H1 (cell line): ENCODE measurements around the gene ANAPC7. TPM values are rescaled to one million over a fixed set of nuclear protein-coding genes. Genes with fewer than 3 reads are reported as not detected.
A peak's percentile ranks its signal among the peaks of the same experiment; 100 is the strongest.

ENCODE experiments used
- CTCF ChIA-PET: fragments of 300-600 bp; sonication (Branson Sonifier 250); formaldehyde crosslinking; loops from one replicate; lab custom pipeline; 2021; ENCODE audit not compliant: partially characterized antibody; lab: Charles Lee
- POLR2A ChIA-PET: fragments of 300-600 bp; sonication (Branson Sonifier 250); formaldehyde crosslinking; loops from one replicate; lab custom pipeline; 2021; ENCODE audit warnings: inconsistent platforms; ENCODE audit not compliant: partially characterized antibody; lab: Charles Lee
- DNase-seq, 2 experiments: peaks; one replicate each; pipeline versions ENCODE4 v3.0.0 to v3.0.0-alpha.2; 2010 to 2022; ENCODE audit warnings: low spot score in 2 of 2, low read depth in 1 of 2, mixed read lengths in 1 of 2
- FAIRE-seq: peaks from 2 replicates; lab custom pipeline; 2011; peaks lifted over from hg19 to GRCh38; lab: Jason Lieb, UNC
- H2AFZ ChIP-seq: 2 replicates; pipeline ENCODE4 v1.8.1; 2012; ENCODE audit warnings: low read length, inconsistent platforms
- H2AK5ac ChIP-seq: 2 replicates; pipeline ENCODE4 v1.6.1; 2013; ENCODE audit warnings: low read depth, low read length
- H2BK120ac ChIP-seq: replicated peaks from 2 replicates; pipeline ENCODE3; 2013; ENCODE audit warnings: low read depth, low read length, inconsistent platforms
- H2BK12ac ChIP-seq: 2 replicates; pipeline ENCODE4 v1.6.1; 2013; ENCODE audit warnings: low read depth, low read length
- H2BK15ac ChIP-seq: 2 replicates; pipeline ENCODE4 v1.6.1; 2013; ENCODE audit warnings: low read length
- H2BK20ac ChIP-seq: 2 replicates; pipeline ENCODE4 v1.6.1; 2013; ENCODE audit warnings: low read length
- H2BK5ac ChIP-seq: 2 replicates; pipeline ENCODE4 v1.6.1; 2013; ENCODE audit warnings: low read depth, low read length
- H3K14ac ChIP-seq: 2 replicates; pipeline ENCODE4 v1.6.1; 2013; ENCODE audit warnings: inconsistent platforms; ENCODE audit not compliant: insufficient read length
- H3K18ac ChIP-seq: 2 replicates; pipeline ENCODE4 v1.6.1; 2013; ENCODE audit warnings: low read length; ENCODE audit errors: extremely low read depth
- H3K23ac ChIP-seq: 2 replicates; pipeline ENCODE4 v1.6.1; 2013; ENCODE audit warnings: inconsistent platforms; ENCODE audit not compliant: insufficient read length
- H3K23me2 ChIP-seq: 2 replicates; pipeline ENCODE4 v1.6.1; 2013; ENCODE audit warnings: low read depth, low read length
- H3K27ac ChIP-seq: 2 replicates; pipeline ENCODE4 v1.6.1; 2011; ENCODE audit warnings: low read depth, low read length, inconsistent platforms
- H3K27me3 ChIP-seq, 4 experiments: replicated peaks in 1 of 4; 1 replicate in 1 of 4; 2 replicates in 3 of 4; pipeline versions ENCODE4 v1.6.1 to v1.8.1; 2011 to 2013; ENCODE audit warnings: low read length in 3 of 4, mild to moderate bottlenecking in 3 of 4, inconsistent platforms in 2 of 4, mixed read lengths in 2 of 4, moderate library complexity in 1 of 4; ENCODE audit not compliant: control insufficient read depth in 3 of 4, insufficient read depth in 3 of 4; ENCODE audit errors: extremely low read depth in 1 of 4
- H3K36me3 ChIP-seq, 4 experiments: 2 replicates each; pipeline versions ENCODE4 v1.6.1 to v1.8.1; 2011 to 2013; ENCODE audit warnings: mild to moderate bottlenecking in 4 of 4, low read length in 3 of 4, moderate library complexity in 2 of 4, control low read depth in 1 of 4, inconsistent platforms in 1 of 4; ENCODE audit not compliant: insufficient read depth in 4 of 4, control insufficient read depth in 2 of 4
- H3K4ac ChIP-seq: replicated peaks from 2 replicates; pipeline ENCODE3; 2013; ENCODE audit warnings: low read length, low read depth, mixed read lengths, inconsistent platforms; ENCODE audit not compliant: insufficient read length
- H3K4me1 ChIP-seq, 4 experiments: replicated peaks in 1 of 4; 1 replicate in 1 of 4; 2 replicates in 3 of 4; pipeline versions ENCODE4 v1.6.1 to v1.8.1; 2011 to 2013; ENCODE audit warnings: low read length in 3 of 4, inconsistent platforms in 2 of 4, mixed read lengths in 1 of 4; ENCODE audit not compliant: insufficient read depth in 4 of 4, control insufficient read depth in 3 of 4
- H3K4me2 ChIP-seq, 2 experiments: 2 replicates each; pipeline versions ENCODE4 v1.6.1 to v1.8.1; 2011 to 2013; ENCODE audit warnings: low read depth in 2 of 2, low read length in 2 of 2, control low read depth in 1 of 2, inconsistent platforms in 1 of 2, mild to moderate bottlenecking in 1 of 2; ENCODE audit not compliant: insufficient read depth in 1 of 2
- H3K4me3 ChIP-seq, 4 experiments: fragments of 200-600, 300-600 bp in 1 of 4; sonication (generic), shearing (Covaris generic), sonication (Bioruptor Twin) in 1 of 4; 2 replicates each; pipeline versions ENCODE4 v1.5.1 to v1.8.1; 2011 to 2016; ENCODE audit warnings: low read length in 4 of 4, low read depth in 3 of 4, control low read depth in 2 of 4, inconsistent platforms in 2 of 4, mild to moderate bottlenecking in 2 of 4, mixed read lengths in 1 of 4, moderate library complexity in 1 of 4; ENCODE audit not compliant: insufficient read depth in 2 of 4; ENCODE audit errors: extremely low read depth in 1 of 4
- H3K56ac ChIP-seq: replicated peaks from 2 replicates; pipeline ENCODE3; 2013; ENCODE audit warnings: low read depth, mild to moderate bottlenecking, mixed read lengths, low read length, inconsistent platforms; ENCODE audit not compliant: insufficient read length
- H3K79me1 ChIP-seq: 2 replicates; pipeline ENCODE4 v1.6.1; 2013; ENCODE audit warnings: low read depth, low read length, control low read depth
- H3K79me2 ChIP-seq, 2 experiments: 2 replicates each; pipeline versions ENCODE4 v1.6.1 to v1.8.1; 2012 to 2013; ENCODE audit warnings: low read length in 2 of 2, mild to moderate bottlenecking in 2 of 2, inconsistent platforms in 1 of 2; ENCODE audit not compliant: insufficient read depth in 2 of 2, control insufficient read depth in 1 of 2
- H3K9ac ChIP-seq, 4 experiments: replicated peaks in 1 of 4; 1 replicate in 1 of 4; 2 replicates in 3 of 4; pipeline versions ENCODE4 v1.6.1 to v1.8.1; 2011 to 2013; ENCODE audit warnings: low read depth in 3 of 4, low read length in 3 of 4, control low read depth in 2 of 4, mild to moderate bottlenecking in 2 of 4, moderate library complexity in 2 of 4, inconsistent platforms in 1 of 4; ENCODE audit errors: extremely low read depth in 1 of 4
- H3K9me3 ChIP-seq, 2 experiments: 2 replicates each; pipeline versions ENCODE4 v1.6.1 to v1.8.1; 2012 to 2013; ENCODE audit warnings: mild to moderate bottlenecking in 2 of 2, moderate library complexity in 2 of 2, control low read depth in 1 of 2, inconsistent platforms in 1 of 2, low read depth in 1 of 2, low read length in 1 of 2, mixed read lengths in 1 of 2; ENCODE audit not compliant: insufficient read depth in 2 of 2
- H4K20me1 ChIP-seq, 2 experiments: replicated peaks in 1 of 2; 2 replicates each; pipeline versions ENCODE3 to v1.8.1; 2011 to 2013; ENCODE audit warnings: inconsistent platforms in 2 of 2, low read length in 2 of 2, mild to moderate bottlenecking in 1 of 2; ENCODE audit not compliant: insufficient read depth in 2 of 2, control insufficient read depth in 1 of 2
- H4K5ac ChIP-seq: 2 replicates; pipeline ENCODE4 v1.6.1; 2013; ENCODE audit warnings: low read length, low read depth, mixed read lengths, inconsistent platforms; ENCODE audit not compliant: insufficient read length
- H4K8ac ChIP-seq: 2 replicates; pipeline ENCODE4 v1.8.0; 2013; ENCODE audit warnings: mild to moderate bottlenecking, moderate library complexity, low read length, inconsistent platforms; ENCODE audit not compliant: insufficient read depth; ENCODE audit errors: extremely low read depth
- H4K91ac ChIP-seq: replicated peaks from 2 replicates; pipeline ENCODE3; 2013; ENCODE audit warnings: low read length, mixed read lengths, inconsistent platforms; ENCODE audit not compliant: insufficient read length
- CTCF ChIP-seq, 3 experiments: IDR thresholded peaks; 1 replicate in 2 of 3; 2 replicates in 1 of 3; pipeline versions ENCODE4 v1.5.1 to v1.6.1; 2011; ENCODE audit warnings: low read length in 3 of 3, mild to moderate bottlenecking in 3 of 3, inconsistent platforms in 2 of 3, low read depth in 1 of 3, moderate library complexity in 1 of 3; ENCODE audit not compliant: insufficient read depth in 1 of 3; ENCODE audit errors: control extremely low read depth in 1 of 3
- RAD21 ChIP-seq, 2 experiments: IDR thresholded peaks in 1 of 2; conservative IDR thresholded peaks in 1 of 2; 2 replicates each; pipeline ENCODE4 v1.6.1; 2011; ENCODE audit warnings: low read depth in 2 of 2, low read length in 2 of 2, improper control_type of control experiment in 1 of 2, inconsistent platforms in 1 of 2, mild to moderate bottlenecking in 1 of 2, moderate library complexity in 1 of 2
- SUZ12 ChIP-seq: fragments of 200-600 bp; sonication (generic); IDR thresholded peaks from 2 replicates; pipeline ENCODE4 v1.6.1; 2012; ENCODE audit warnings: mild to moderate bottlenecking, inconsistent platforms, low read length, moderate library complexity, mixed read lengths
- WGBS, 2 experiments: shearing (Covaris generic) in 1 of 2; methylation state at CpG; one replicate each; pipeline versions ENCODE4 v1.1.6 to v1.1.7; 2013 to 2015; ENCODE audit warnings: low lambda C conversion rate in 2 of 2, mixed read lengths in 2 of 2, inconsistent platforms in 1 of 2, low coverage in 1 of 2, missing lambda C conversion rate in 1 of 2; ENCODE audit not compliant: insufficient replicate concordance in 2 of 2, insufficient coverage in 1 of 2, insufficient read length in 1 of 2; ENCODE audit errors: extremely low coverage in 1 of 2, missing lambda C conversion rate in 1 of 2; 5-methylcytosine and 5-hydroxymethylcytosine counted together
- polyA plus RNA-seq, 7 experiments: library from polyadenylated mRNA; depleted of rRNA in 3 of 7; stranded (reverse) in 5 of 7; unstranded in 2 of 7; fragments of >200 nt in 5 of 7; fragments of 200-250 nt in 2 of 7; gene quantifications; 1 replicate in 5 of 7; 2 replicates in 1 of 7; 4 replicates in 1 of 7; pipeline versions ENCODE4 v1.2.1 to v1.2.3, GENCODE V29; 2011 to 2013; ENCODE audit warnings: missing spikeins in 2 of 7, mixed read lengths in 2 of 7
- total RNA-seq: library from RNA; stranded (reverse); fragmentation: NEBNext Ultra II Directional; extraction: Animal tissue kit (Norgen Biotek cat#: 25700); gene quantifications from 2 replicates; pipeline ENCODE4 v1.2.1, GENCODE V29; 2021

The ANAPC7 gene
- total and polyA plus RNA-seq, 2 of the 8 experiments (the other 6 are each of a cell fraction or from before 2014, with no cell fraction given), result 72.8 to 105 TPM

GRCh38 chr12:110338754-110339153 lies 64.8 kb downstream of the ANAPC7 start:
- FAIRE-seq, result no peak
- ChIA-PET CTCF (interaction anchor here (1.4 to 1.7 kb wide), 3 partner anchors 8 to 93 kb away, joined by 3 to 5 read pairs (median 4); no protein-coding TSS in a partner anchor), POLR2A (interaction anchor here (1.0 to 1.6 kb wide), 2 partner anchors 9 to 34 kb away, joined by 3 to 5 read pairs; no protein-coding TSS in a partner anchor)
- Histone ChIP-seq H4K91ac (no peak overlapping the region), H3K18ac (no peak overlapping the region), H3K14ac (no peak overlapping the region), H2AK5ac (no peak overlapping the region), H3K4me3 (no peak overlapping the region), H3K27ac (no peak overlapping the region), H3K9me3 (no peaks in the 10 kb centered on the region), H3K4me1 (no peaks in the 10 kb centered on the region), H2BK120ac (no peak overlapping the region), H3K36me3 (peaks cover 70 to 99% (median 92%) of the 10 kb centered on the region in 4 experiments), H4K20me1 (peaks cover 10% of the 10 kb centered on the region in 2 experiments), H3K9ac (no peak overlapping the region), H4K5ac (no peak overlapping the region), H3K79me1 (0 out of 2 replicates have a peak, but pooled peaks cover 3% of the 10 kb centered on the region), H2AFZ (no peak overlapping the region), H2BK5ac (no peak overlapping the region; the same call in 1 of the 2 replicates), H3K23ac (no peak overlapping the region), H3K79me2 (no peaks in the 10 kb centered on the region), H2BK20ac (no peak overlapping the region), H2BK12ac (no peak overlapping the region), H3K56ac (no peak overlapping the region), H3K4ac (no peak overlapping the region), H2BK15ac (no peak overlapping the region), H3K23me2 (no peaks in the 10 kb centered on the region), H3K4me2 (no peak overlapping the region), H3K27me3 (no peaks in the 10 kb centered on the region), H4K8ac (no peak overlapping the region)
- peak in 1 of 2 experiments; percentile 40 for DNase-seq
- TF ChIP-seq CTCF (IDR thresholded peaks at IDR 0.05; ENCODE audit: control extremely low read depth in 1 of 3, insufficient read depth in 1 of 3, low read depth in 1 of 3, low read length in 3 of 3) (peak; percentile 6 to 16 (median 15); a peak in 3 of 4 replicates), RAD21 (IDR thresholded peaks at IDR 0.05 in 1 of 2, conservative IDR thresholded peaks at IDR 0.05 in 1 of 2; ENCODE audit: low read depth in 2 of 2, low read length in 2 of 2) (0 out of 4 replicates have a peak, but pooled peaks of 1 of the 2 experiments have one; percentile 5), SUZ12 (no peak)
- WGBS, 2 experiments, result 78% methylated on average over 3 of the region's 3 CpGs; no CpG with 5 or more reads in 1 of the 2 experiments
